Naive B cell (primary cell): ENCODE results near the gene WDR90. TPM values are rescaled to one million over a fixed set of nuclear protein-coding genes. Genes with fewer than 3 reads are reported as not detected.
A peak's percentile ranks its signal among the peaks of the same experiment; 100 is the strongest.

Source experiments
- ATAC-seq, 2 donors: fragments of 150-1000 bp; cut with Tn5 transposase; 2 replicates each; pipeline ENCODE4 v1.10.0; 2021; ENCODE audit warnings: low read depth in 2 of 2, mild to moderate bottlenecking in 2 of 2, moderate library complexity in 2 of 2
- DNase-seq: peaks from one replicate; pipeline ENCODE4 v3.0.0; 2022
- H3K27ac Mint-ChIP-seq, 6 donors: one replicate each; pipeline ENCODE4 v1.8.0; 2020 to 2022; ENCODE audit warnings: mild to moderate bottlenecking in 6 of 6, mixed read lengths in 6 of 6, moderate library complexity in 5 of 6, inconsistent platforms in 2 of 6
- H3K27me3 Mint-ChIP-seq, 3 donors: one replicate each; pipeline ENCODE4 v1.8.0; 2021 to 2022; ENCODE audit warnings: mixed read lengths in 3 of 3, mild to moderate bottlenecking in 1 of 3
- H3K36me3 Mint-ChIP-seq, 2 donors: one replicate each; pipeline ENCODE4 v1.8.0; 2020 to 2022; ENCODE audit warnings: mixed read lengths in 2 of 2, inconsistent platforms in 1 of 2, mild to moderate bottlenecking in 1 of 2
- H3K4me1 Mint-ChIP-seq, 3 donors: one replicate each; pipeline ENCODE4 v1.8.0; 2020 to 2022; ENCODE audit warnings: mixed read lengths in 3 of 3, inconsistent platforms in 1 of 3, mild to moderate bottlenecking in 1 of 3, moderate library complexity in 1 of 3
- H3K4me3 Mint-ChIP-seq, 8 donors: one replicate each; pipeline ENCODE4 v1.8.0; 2020 to 2022; ENCODE audit warnings: mild to moderate bottlenecking in 8 of 8, mixed read lengths in 8 of 8, moderate library complexity in 8 of 8, inconsistent platforms in 2 of 8
- H3K9me3 Mint-ChIP-seq, 7 donors: one replicate each; pipeline ENCODE4 v1.8.0; 2020 to 2022; ENCODE audit warnings: mixed read lengths in 7 of 7, mild to moderate bottlenecking in 5 of 7, inconsistent platforms in 2 of 7, moderate library complexity in 1 of 7
- polyA plus RNA-seq, 6 donors: library from polyadenylated mRNA; unstranded; fragments of 300-500 nt; fragmentation: Illumina TruSeq; gene quantifications; one replicate each; pipeline ENCODE4 v1.2.3, GENCODE V29; 2021; ENCODE audit warnings: low read depth in 6 of 6

The WDR90 gene
- polyA plus RNA-seq, 6 donors from 2014 or later, result 0.75 to 2.3 (median 0.90) TPM; not detected in 1

GRCh38 chr16:714079-714478, 64.9 kb downstream of the WDR90 start:
- Mint-ChIP-seq H3K27ac (no peak overlapping the region), H3K4me1 (peaks cover 7 to 9% (median 8%) of the 10 kb centered on the region in 3 donors), H3K27me3 (peaks cover 6 to 46% (median 13%) of the 10 kb centered on the region in 3 donors), H3K36me3 (no peaks in the 10 kb centered on the region), H3K9me3 (no peaks in the 10 kb centered on the region), H3K4me3 (peak overlapping the region in 7 of 8 donors; percentile 30 to 64 (median 44))
- no peak for ATAC-seq
- DNase-seq, result no peak

GRCh38 chr16:714558-715476, 65.7 kb downstream of the WDR90 start, which contains the start of gene METRN:
TSS of gene METRN (plus strand) at chr16:715118. CDS start at chr16:715290, 172 bp downstream.
- Mint-ChIP-seq H3K4me3 (peak within 1 kb of the TSS in 7 of 8 donors; percentile 51 to 75 (median 68)), H3K27me3 (peaks cover 0 to 38% (median 7%) of the 10 kb centered on the region in 3 donors), H3K9me3 (no peaks in the 10 kb centered on the region), H3K4me1 (peaks cover 10 to 16% (median 13%) of the 10 kb centered on the region in 3 donors), H3K27ac (no peak within 1 kb of the TSS), H3K36me3 (no peaks in the 10 kb centered on the region)
- DNase-seq (peak; percentile 83), ATAC-seq (peak; percentile 85)

- no peak for DNase-seq
- peak; percentile 13 for ATAC-seq
- H3K4me1 Mint-ChIP-seq, result peaks cover 10 to 24% (median 19%) of the 10 kb centered on the region in 3 donors
- no peaks in the 10 kb centered on the region for H3K36me3 Mint-ChIP-seq
- peak overlapping the region in 7 of 8 donors; percentile 51 to 75 (median 68) for H3K4me3 Mint-ChIP-seq
- no peaks in the 10 kb centered on the region for H3K9me3 Mint-ChIP-seq
- peaks cover 0 to 30% (median 7%) of the 10 kb centered on the region in 3 donors for H3K27me3 Mint-ChIP-seq
- H3K27ac Mint-ChIP-seq, result no peak overlapping the region
Observed at GRCh38 chr16:715477-716199, 66.5 kb downstream of the WDR90 start.

GRCh38 chr16:716200-716568, 67.0 kb downstream of the WDR90 start:
- H3K36me3 Mint-ChIP-seq, result no peaks in the 10 kb centered on the region
- H3K9me3 Mint-ChIP-seq, result no peaks in the 10 kb centered on the region
- peaks cover 10 to 24% (median 18%) of the 10 kb centered on the region in 3 donors for H3K4me1 Mint-ChIP-seq
- ATAC-seq (no peak), DNase-seq (no peak)
- H3K4me3 Mint-ChIP-seq, result peak overlapping the region; percentile 51 to 77 (median 70)
- peaks cover 0 to 25% (median 7%) of the 10 kb centered on the region in 3 donors for H3K27me3 Mint-ChIP-seq
- peak overlapping the region in 1 of 6 donors; percentile 68 for H3K27ac Mint-ChIP-seq

- Mint-ChIP-seq H3K4me3 (peak overlapping the region in 2 of 8 donors; percentile 68 to 71), H3K4me1 (peaks cover 10 to 24% (median 17%) of the 10 kb centered on the region in 3 donors)
- DNase-seq, result no peak
Observed at GRCh38 chr16:716768-717325, 67.7 kb downstream of the WDR90 start.

More at GRCh38 chr16:716768-717325, 67.7 kb downstream of the WDR90 start:
- no peak for ATAC-seq
- Mint-ChIP-seq H3K27me3 (peaks cover 0 to 20% (median 7%) of the 10 kb centered on the region in 3 donors), H3K27ac (no peak overlapping the region), H3K36me3 (no peaks in the 10 kb centered on the region), H3K9me3 (no peaks in the 10 kb centered on the region)

Other genes starting within 250 kb of the WDR90 start
- gene DECR2, start 247.5 kb upstream of the WDR90 start, polyA plus RNA-seq, result 1 to 10 TPM; 3.8 to 9.4 (median 5.2) TPM
- gene RAB11FIP3, start 223.7 kb upstream of the WDR90 start, polyA plus RNA-seq, result 1 to 10 TPM; 1.0 to 4.8 (median 1.9) TPM
- 10 to 100 TPM in 1 of 6 donors, 1 to 10 TPM in 5; 4.3 to 11.0 (median 5.0) TPM for gene CAPN15, start 121.7 kb upstream of the WDR90 start, polyA plus RNA-seq
- not detected for gene PRR35, start 89.0 kb upstream of the WDR90 start, polyA plus RNA-seq
- gene NHLRC4, start 82.4 kb upstream of the WDR90 start, polyA plus RNA-seq, result 1 to 10 TPM in 4 of 6 donors, under 1 TPM in 2; 0.90 to 3.4 (median 1.9) TPM
- 10 to 100 TPM in 5 of 6 donors, 1 to 10 TPM in 1; 4.5 to 22.2 (median 12.7) TPM for gene PIGQ, start 79.4 kb upstream of the WDR90 start, polyA plus RNA-seq
- gene RAB40C, start 59.3 kb upstream of the WDR90 start, polyA plus RNA-seq, result 10 to 100 TPM in 2 of 6 donors, 1 to 10 TPM in 4; 6.8 to 14.5 (median 9.4) TPM
- gene WFIKKN1, start 18.4 kb upstream of the WDR90 start, polyA plus RNA-seq, result not detected
- 10 to 100 TPM; 66.3 to 87.6 (median 84.9) TPM for gene METTL26, start 13.1 kb upstream of the WDR90 start, polyA plus RNA-seq
- 10 to 100 TPM; 20.8 to 46.6 (median 22.7) TPM for gene MCRIP2, start 7.5 kb upstream of the WDR90 start, polyA plus RNA-seq
- 10 to 100 TPM; 22.1 to 49.1 (median 35.0) TPM for gene RHOT2, start 18.8 kb downstream of the WDR90 start, polyA plus RNA-seq
- gene RHBDL1, start 26.3 kb downstream of the WDR90 start, polyA plus RNA-seq, result not detected
- gene STUB1, start 31.0 kb downstream of the WDR90 start, polyA plus RNA-seq, result 100 to 1,000 TPM; 121 to 180 (median 128) TPM
- gene JMJD8, start 35.0 kb downstream of the WDR90 start, polyA plus RNA-seq, result 10 to 100 TPM; 38.1 to 62.6 (median 40.0) TPM
- 10 to 100 TPM in 4 of 6 donors, 1 to 10 TPM in 2; 4.6 to 16.2 (median 11.4) TPM for gene WDR24, start 41.0 kb downstream of the WDR90 start, polyA plus RNA-seq
- gene FBXL16, start 56.4 kb downstream of the WDR90 start, polyA plus RNA-seq, result 1 to 10 TPM in 1 of 6 donors, under 1 TPM in 4, not detected in 1; 0.23 to 7.9 (median 0.56) TPM
- gene METRN, start 65.8 kb downstream of the WDR90 start, polyA plus RNA-seq, result 10 to 100 TPM in 1 of 6 donors, 1 to 10 TPM in 4, not detected in 1; 4.0 to 10.2 (median 6.2) TPM
- 10 to 100 TPM; 21.5 to 62.0 (median 38.0) TPM for gene ANTKMT, start 71.8 kb downstream of the WDR90 start, polyA plus RNA-seq
- under 1 TPM in 2 of 6 donors, not detected in 4; 0.41 to 0.95 TPM for gene CCDC78, start 77.1 kb downstream of the WDR90 start, polyA plus RNA-seq
- 1 to 10 TPM; 1.5 to 8.5 (median 2.9) TPM for gene HAGHL, start 77.7 kb downstream of the WDR90 start, polyA plus RNA-seq
- 10 to 100 TPM; 14.1 to 29.6 (median 20.5) TPM for gene CIAO3, start 91.6 kb downstream of the WDR90 start, polyA plus RNA-seq
- not detected for gene MSLN, start 111.4 kb downstream of the WDR90 start, polyA plus RNA-seq
- gene RPUSD1, start 139.0 kb downstream of the WDR90 start, polyA plus RNA-seq, result 10 to 100 TPM; 24.5 to 43.9 (median 33.7) TPM
- 1 to 10 TPM; 3.4 to 8.4 (median 4.6) TPM for gene CHTF18, start 139.3 kb downstream of the WDR90 start, polyA plus RNA-seq
- not detected for gene GNG13, start 151.4 kb downstream of the WDR90 start, polyA plus RNA-seq